ENCODE data around the gene TEX19. TPM values are rescaled to one million over a fixed set of nuclear protein-coding genes. Genes with fewer than 3 reads are reported as not detected.

The TEX19 gene
- total RNA-seq, 2 experiments from 2014 or later = not detected

DNA sequence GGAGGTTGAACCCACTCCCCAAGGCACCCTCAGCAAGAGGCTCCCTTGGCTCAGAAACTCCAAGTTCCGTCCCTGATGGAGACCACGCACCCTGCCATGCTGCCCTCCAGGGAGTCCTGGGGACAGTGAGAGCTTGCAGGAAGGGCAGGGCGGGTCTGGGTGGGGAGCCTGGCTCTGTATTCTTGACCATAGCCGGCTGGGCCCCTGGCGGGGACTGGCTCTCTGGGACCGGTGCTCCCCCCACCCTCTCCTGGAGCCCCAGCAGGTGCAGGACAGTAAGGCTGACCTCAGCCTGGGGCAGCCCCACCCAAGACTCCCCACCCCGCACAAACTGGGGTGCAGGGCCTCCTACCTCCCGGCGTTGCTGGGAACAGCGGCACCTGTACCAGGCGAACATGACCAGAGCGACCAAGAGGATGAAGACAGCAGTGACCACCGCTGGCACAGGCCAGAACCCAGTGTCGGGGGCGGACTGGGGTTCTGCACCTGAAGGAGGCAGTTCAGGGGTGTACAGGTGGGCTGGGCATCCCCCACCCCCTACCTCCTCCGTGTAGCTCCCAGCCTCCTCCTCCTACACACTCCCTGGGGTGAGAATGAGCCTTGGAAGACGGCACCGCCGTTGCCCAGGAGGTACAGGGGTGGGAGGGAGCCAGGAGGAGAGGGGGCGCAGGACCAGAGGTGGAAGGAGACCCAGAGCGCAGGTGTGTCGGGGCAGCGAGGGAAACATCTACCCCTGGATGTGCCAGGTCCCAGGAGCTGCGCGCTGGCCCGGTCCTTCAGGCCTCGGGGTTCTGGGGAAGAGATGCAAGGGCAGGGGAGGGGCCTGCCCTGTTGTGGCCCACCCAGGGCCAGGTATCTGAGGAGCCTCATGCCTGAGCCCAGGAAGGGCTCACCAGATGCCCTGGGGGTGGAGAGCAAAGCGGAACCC is 36.3 kb upstream of the TEX19 start:
- ChIA-PET CTCF (interaction anchor here (1.9 to 4.7 kb wide), 4 partner anchors 8 to 86 kb away, joined by 14 to 132 read pairs (median 25); no protein-coding TSS in a partner anchor), POLR2A (interaction anchor here (2.1 kb wide), 1 partner anchor 25 kb away, joined by 7 read pairs; no protein-coding TSS in a partner anchor)
- Mint-ChIP-seq H3K27ac (no peak overlapping the region), H3K36me3 (ENCODE audit: low read depth) (no peaks in the 10 kb centered on the region), H3K27me3 (ENCODE audit: low read depth) (no peaks in the 10 kb centered on the region), H3K4me3 (no peak overlapping the region), H3K9me3 (ENCODE audit: insufficient read depth) (no peaks in the 10 kb centered on the region), H3K4me1 (ENCODE audit: low read depth) (peaks cover 28% of the 10 kb centered on the region)
- DNase-seq (no peak), ATAC-seq (no peak)

DNA sequence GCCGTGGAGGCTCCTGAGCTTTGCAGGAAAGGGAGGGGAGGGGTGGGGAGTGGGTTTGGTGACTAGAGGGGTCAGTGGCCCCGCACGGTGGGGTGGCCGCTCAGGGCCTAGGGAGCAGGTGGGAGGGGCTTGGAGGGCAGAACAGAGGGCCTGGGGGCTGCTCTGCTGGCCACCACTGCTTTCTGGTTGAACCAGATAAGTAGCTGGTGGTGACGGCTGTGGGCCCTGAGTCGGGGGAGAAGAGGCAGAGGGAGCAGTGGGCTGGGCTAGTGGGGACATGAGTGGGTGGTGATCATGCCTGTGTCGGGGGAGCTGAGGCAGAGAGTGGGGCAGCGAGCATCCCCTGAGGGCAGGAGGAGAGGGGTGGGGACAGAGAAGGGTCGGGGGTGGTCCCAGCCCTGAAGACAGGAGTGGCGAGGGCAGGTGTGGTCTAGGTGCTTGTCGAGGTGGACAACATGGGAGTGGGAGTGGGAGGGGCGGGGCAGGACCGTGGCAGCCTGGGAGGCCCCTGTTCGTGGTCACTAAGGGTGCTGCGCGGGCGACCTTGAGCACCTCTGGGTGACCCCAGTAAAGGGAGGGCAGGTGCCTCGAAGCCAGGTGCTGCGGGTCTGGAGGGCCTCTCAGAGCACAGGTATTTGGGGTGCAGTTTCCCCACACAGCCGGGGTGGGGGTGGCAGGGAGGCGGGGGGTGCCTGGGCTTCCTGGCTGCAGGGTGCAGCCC is 35.4 kb upstream of the TEX19 start:
- POLR2A ChIA-PET = interaction anchor here (0.5 to 2.1 kb wide), 2 partner anchors 25 to 70 kb away, joined by 5 to 7 read pairs; no protein-coding TSS in a partner anchor
- H3K36me3 Mint-ChIP-seq (ENCODE audit: low read depth) = no peaks in the 10 kb centered on the region
- H3K27ac Mint-ChIP-seq = no peak overlapping the region
- H3K9me3 Mint-ChIP-seq (ENCODE audit: insufficient read depth) = no peaks in the 10 kb centered on the region
- CTCF ChIA-PET = interaction anchor here (1.8 to 4.7 kb wide), 2 partner anchors 23 kb away, joined by 7 to 132 read pairs; no protein-coding TSS in a partner anchor
- ATAC-seq (no peak), DNase-seq (no peak)
- H3K4me1 Mint-ChIP-seq (ENCODE audit: low read depth) = peaks cover 28% of the 10 kb centered on the region
- no peak overlapping the region for H3K4me3 Mint-ChIP-seq
- no peaks in the 10 kb centered on the region for H3K27me3 Mint-ChIP-seq (ENCODE audit: low read depth)

- H3K27me3 Mint-ChIP-seq (ENCODE audit: low read depth) = no peaks in the 10 kb centered on the region
- peaks cover 28% of the 10 kb centered on the region for H3K4me1 Mint-ChIP-seq (ENCODE audit: low read depth)
- no peak for DNase-seq
- no peaks in the 10 kb centered on the region for H3K36me3 Mint-ChIP-seq (ENCODE audit: low read depth)
- no peaks in the 10 kb centered on the region for H3K9me3 Mint-ChIP-seq (ENCODE audit: insufficient read depth)
- no peak overlapping the region for H3K4me3 Mint-ChIP-seq
- ChIA-PET POLR2A (interaction anchor here (1.4 to 2.1 kb wide), 2 partner anchors 18 to 26 kb away, joined by 3 to 7 read pairs; no protein-coding TSS in a partner anchor), CTCF (interaction anchor here (1.4 to 1.8 kb wide), 2 partner anchors 9 to 24 kb away, joined by 4 to 7 read pairs; partner anchors contain the start of gene SECTM1)
- no peak overlapping the region for H3K27ac Mint-ChIP-seq
- no peak for ATAC-seq
Observed at GRCh38 chr17:82324566-82325285, 34.3 kb upstream of the TEX19 start.

DNA sequence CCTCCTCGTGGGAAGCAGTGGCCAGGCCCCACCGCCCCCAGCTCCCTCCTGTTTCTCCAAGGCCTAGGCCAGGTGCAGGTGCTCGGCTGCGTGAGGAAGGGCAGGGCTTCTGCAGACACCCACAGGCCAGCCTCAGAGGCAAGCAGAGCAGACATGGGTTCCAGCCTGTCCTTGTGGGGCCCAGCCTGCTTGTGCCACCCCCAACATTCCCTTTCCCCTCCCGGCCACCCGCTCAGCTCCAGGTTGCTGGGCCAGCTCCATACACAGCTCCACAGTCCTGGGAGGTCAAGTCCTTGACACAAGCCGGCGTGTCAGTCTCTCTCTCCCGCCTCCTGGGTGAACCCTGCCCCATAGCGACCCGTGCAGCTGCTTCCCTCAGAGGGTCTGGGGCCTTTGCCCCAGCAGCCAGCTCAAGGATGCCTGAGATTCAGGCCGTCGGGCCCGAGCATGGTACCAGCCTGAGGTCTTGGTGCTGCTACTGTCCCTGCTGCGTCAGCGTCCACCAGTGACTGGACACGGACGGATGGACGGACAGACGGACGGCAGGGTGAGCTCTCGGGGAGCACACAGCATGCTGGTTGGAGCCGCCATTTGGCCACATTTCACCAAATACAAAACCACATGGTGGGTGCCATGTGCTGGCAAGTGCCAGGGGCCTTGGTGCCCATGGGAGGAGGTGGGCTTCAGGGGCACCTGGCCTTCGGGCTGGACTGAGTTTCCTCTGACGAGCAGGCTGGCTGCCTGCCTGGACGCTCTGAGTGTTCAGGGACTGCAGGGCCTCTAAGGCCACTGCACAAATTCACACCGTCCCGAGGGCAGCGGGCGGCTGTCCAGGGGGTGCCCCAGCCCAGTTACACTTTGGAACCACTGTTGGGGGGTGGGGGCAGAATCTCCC is 33.5 kb upstream of the TEX19 start:
- H3K27ac Mint-ChIP-seq = no peak overlapping the region
- ChIA-PET POLR2A (interaction anchor here (1.4 kb wide), 2 partner anchors 19 to 28 kb away, joined by 3 to 4 read pairs; no protein-coding TSS in a partner anchor), CTCF (interaction anchor here (1.4 to 1.8 kb wide), 3 partner anchors 8 to 25 kb away, joined by 3 to 7 read pairs (median 4); partner anchors contain the start of gene SECTM1)
- H3K4me3 Mint-ChIP-seq = no peak overlapping the region
- H3K4me1 Mint-ChIP-seq (ENCODE audit: low read depth) = peaks cover 22% of the 10 kb centered on the region
- H3K27me3 Mint-ChIP-seq (ENCODE audit: low read depth) = no peaks in the 10 kb centered on the region
- no peaks in the 10 kb centered on the region for H3K9me3 Mint-ChIP-seq (ENCODE audit: insufficient read depth)
- DNase-seq (no peak), ATAC-seq (no peak)
- no peaks in the 10 kb centered on the region for H3K36me3 Mint-ChIP-seq (ENCODE audit: low read depth)

GRCh38 chr17:82327289-82327688 is 31.8 kb upstream of the TEX19 start:
- Mint-ChIP-seq H3K4me3 (no peak overlapping the region), H3K36me3 (ENCODE audit: low read depth) (no peaks in the 10 kb centered on the region), H3K4me1 (ENCODE audit: low read depth) (peaks cover 11% of the 10 kb centered on the region), H3K9me3 (ENCODE audit: insufficient read depth) (no peaks in the 10 kb centered on the region), H3K27me3 (ENCODE audit: low read depth) (peaks cover 3% of the 10 kb centered on the region), H3K27ac (no peak overlapping the region)
- DNase-seq (no peak), ATAC-seq (no peak)
- ChIA-PET POLR2A (no interaction called here), CTCF (interaction anchor here (1.4 kb wide), 1 partner anchor 26 kb away, joined by 3 read pairs; no protein-coding TSS in a partner anchor)

- ChIA-PET POLR2A (no interaction called here), CTCF (no interaction called here)
- Mint-ChIP-seq H3K27me3 (ENCODE audit: low read depth) (peaks cover 4% of the 10 kb centered on the region), H3K9me3 (ENCODE audit: insufficient read depth) (no peaks in the 10 kb centered on the region), H3K27ac (no peak overlapping the region), H3K4me1 (ENCODE audit: low read depth) (peaks cover 15% of the 10 kb centered on the region), H3K36me3 (ENCODE audit: low read depth) (no peaks in the 10 kb centered on the region), H3K4me3 (no peak overlapping the region)
- ATAC-seq (no peak), DNase-seq (no peak)
Observed at GRCh38 chr17:82327757-82328140, 31.3 kb upstream of the TEX19 start.

GRCh38 chr17:82328141-82328993 is 30.7 kb upstream of the TEX19 start:
- CTCF ChIA-PET = no interaction called here
- H3K27ac Mint-ChIP-seq = no peak overlapping the region
- H3K4me3 Mint-ChIP-seq = no peak overlapping the region
- peaks cover 19% of the 10 kb centered on the region for H3K4me1 Mint-ChIP-seq (ENCODE audit: low read depth)
- DNase-seq = no peak
- POLR2A ChIA-PET = no interaction called here
- H3K27me3 Mint-ChIP-seq (ENCODE audit: low read depth) = peaks cover 7% of the 10 kb centered on the region
- H3K9me3 Mint-ChIP-seq (ENCODE audit: insufficient read depth) = no peaks in the 10 kb centered on the region
- ATAC-seq = no peak
- H3K36me3 Mint-ChIP-seq (ENCODE audit: low read depth) = no peaks in the 10 kb centered on the region

GRCh38 chr17:82328994-82329507 is 30.0 kb upstream of the TEX19 start:
- H3K36me3 Mint-ChIP-seq (ENCODE audit: low read depth) = no peaks in the 10 kb centered on the region
- no peak for DNase-seq
- no peaks in the 10 kb centered on the region for H3K9me3 Mint-ChIP-seq (ENCODE audit: insufficient read depth)
- peaks cover 17% of the 10 kb centered on the region for H3K4me1 Mint-ChIP-seq (ENCODE audit: low read depth)
- ChIA-PET CTCF (interaction anchor here (2.7 kb wide), 1 partner anchor 8 kb away, joined by 14 read pairs; no protein-coding TSS in a partner anchor), POLR2A (no interaction called here)
- H3K27me3 Mint-ChIP-seq (ENCODE audit: low read depth) = peaks cover 7% of the 10 kb centered on the region
- H3K27ac Mint-ChIP-seq = no peak overlapping the region
- ATAC-seq = no peak
- H3K4me3 Mint-ChIP-seq = no peak overlapping the region

GRCh38 chr17:82329683-82330321 is 29.2 kb upstream of the TEX19 start:
- H3K4me3 Mint-ChIP-seq = no peak overlapping the region
- peaks cover 7% of the 10 kb centered on the region for H3K27me3 Mint-ChIP-seq (ENCODE audit: low read depth)
- peaks cover 21% of the 10 kb centered on the region for H3K4me1 Mint-ChIP-seq (ENCODE audit: low read depth)
- no peak overlapping the region for H3K27ac Mint-ChIP-seq
- DNase-seq (no peak), ATAC-seq (no peak)
- no peaks in the 10 kb centered on the region for H3K9me3 Mint-ChIP-seq (ENCODE audit: insufficient read depth)
- CTCF ChIA-PET = interaction anchor here (0.7 to 2.7 kb wide), 2 partner anchors 8 to 202 kb away, joined by 3 to 14 read pairs; no protein-coding TSS in a partner anchor
- H3K36me3 Mint-ChIP-seq (ENCODE audit: low read depth) = no peaks in the 10 kb centered on the region
- POLR2A ChIA-PET = interaction anchor here (1.1 kb wide), 1 partner anchor 32 kb away, joined by 4 read pairs; no protein-coding TSS in a partner anchor

Data from activated CD8-positive, alpha-beta T cell treated with anti-CD3 and anti-CD28 coated beads, Interleukin-2, amount 10 ng/mL, durations not matched to agents 7 days and 5 days (primary cell).